RKO (cell line): ENCODE measurements around the gene PDZRN4.
A peak's percentile ranks its signal among the peaks of the same experiment; 100 is the strongest.

Experiments
- DNase-seq: peaks from one replicate; pipeline ENCODE4 v3.0.0-alpha.2; 2016; ENCODE audit warnings: low spot score

Gene PDZRN4

DNA sequence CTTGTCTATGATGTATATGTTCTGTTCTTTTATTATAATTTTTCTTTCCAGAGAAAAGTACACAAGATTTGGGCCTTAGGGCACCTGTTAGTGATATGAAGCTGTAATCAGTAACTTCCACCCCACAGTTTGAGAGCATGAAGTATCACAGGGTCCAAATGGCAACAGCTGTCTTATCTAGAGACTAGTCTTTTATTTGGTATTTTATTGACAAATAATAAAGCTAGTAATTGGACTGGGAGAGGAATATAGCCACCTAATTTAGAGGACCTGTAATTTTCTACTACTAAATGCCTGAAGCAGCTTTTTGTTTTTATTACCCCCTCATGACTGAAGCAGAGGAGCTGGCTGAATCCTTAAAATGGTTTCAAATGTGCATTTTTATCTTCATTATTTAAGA, 174.8 kb downstream of the PDZRN4 start:
- no peak for DNase-seq

GRCh38 chr12:41364211-41364610, 176.1 kb downstream of the PDZRN4 start:
- no peak for DNase-seq

GRCh38 chr12:41365653-41366171, 177.6 kb downstream of the PDZRN4 start:
- no peak for DNase-seq

GRCh38 chr12:41367726-41368405, 179.7 kb downstream of the PDZRN4 start:
- peak; percentile 32 for DNase-seq

DNA sequence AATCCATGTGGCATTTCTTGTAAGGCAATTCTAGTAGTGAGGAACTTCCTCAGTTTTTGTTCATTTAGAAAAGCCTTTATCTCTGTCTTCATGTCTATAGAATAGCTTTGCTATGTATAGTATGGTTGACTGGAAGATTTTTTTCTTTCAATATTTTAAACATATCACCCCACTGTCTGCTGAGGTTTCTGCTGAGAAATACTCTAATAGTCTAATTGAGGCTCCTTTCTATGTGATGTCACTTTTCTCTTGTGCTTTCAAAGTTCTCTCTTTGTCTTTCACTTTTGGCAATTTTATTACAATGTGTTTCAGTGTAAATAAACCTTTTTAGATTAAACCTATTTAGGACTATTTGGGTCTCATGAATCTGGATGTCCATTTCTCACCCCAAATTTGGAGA, 192.8 kb downstream of the PDZRN4 start:
- no peak for DNase-seq

DNA sequence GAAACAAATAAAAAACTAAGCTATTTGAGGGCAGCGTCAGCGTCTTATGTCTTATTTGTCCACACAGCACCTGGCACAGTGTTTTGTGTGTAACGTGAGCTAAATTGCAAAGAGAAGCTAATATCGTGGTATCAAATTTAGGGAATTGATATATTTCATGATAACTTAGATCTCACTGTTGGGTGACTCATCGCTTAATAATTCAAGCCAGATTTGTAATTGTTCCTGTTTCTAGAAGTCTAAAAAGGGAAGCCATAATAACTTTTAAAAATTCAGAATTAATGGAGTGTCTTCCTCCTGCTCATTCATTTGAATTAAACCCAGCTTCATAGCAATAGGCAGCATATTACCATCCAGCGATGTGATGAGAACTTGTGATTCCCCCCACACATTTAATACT, 214.7 kb downstream of the PDZRN4 start:
- no peak for DNase-seq

DNA sequence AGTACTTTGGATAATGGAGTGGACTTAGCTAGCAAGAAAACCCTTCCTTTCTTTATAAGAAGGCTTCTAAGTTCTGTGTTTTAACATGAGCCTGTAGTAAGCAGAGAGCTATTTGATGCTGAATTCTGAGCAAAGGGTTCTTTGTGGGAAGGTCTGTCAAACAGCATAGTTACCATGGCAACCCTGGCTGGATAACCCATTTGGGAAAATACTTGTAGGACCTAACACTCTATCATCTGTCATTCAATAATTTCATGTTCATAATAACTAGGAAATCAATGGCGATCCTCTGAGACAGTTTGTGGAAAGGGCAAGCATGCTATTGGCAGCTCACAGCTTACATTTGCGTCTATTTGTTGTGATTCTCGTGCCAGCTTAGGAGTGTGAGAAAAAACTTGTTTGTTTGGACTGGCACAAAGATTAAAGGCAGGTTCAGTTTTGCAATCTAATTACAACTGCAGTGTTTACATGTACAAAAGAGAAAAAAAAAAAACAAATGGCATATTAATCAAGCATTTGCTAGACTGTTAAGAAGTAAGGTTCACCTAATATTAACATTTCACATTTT, 219.2 kb downstream of the PDZRN4 start:
- no peak for DNase-seq

- DNase-seq, result peak; percentile 1
Observed at GRCh38 chr12:41409628-41410027, 221.5 kb downstream of the PDZRN4 start.

GRCh38 chr12:41418586-41418985, 230.5 kb downstream of the PDZRN4 start:
- no peak for DNase-seq

DNA sequence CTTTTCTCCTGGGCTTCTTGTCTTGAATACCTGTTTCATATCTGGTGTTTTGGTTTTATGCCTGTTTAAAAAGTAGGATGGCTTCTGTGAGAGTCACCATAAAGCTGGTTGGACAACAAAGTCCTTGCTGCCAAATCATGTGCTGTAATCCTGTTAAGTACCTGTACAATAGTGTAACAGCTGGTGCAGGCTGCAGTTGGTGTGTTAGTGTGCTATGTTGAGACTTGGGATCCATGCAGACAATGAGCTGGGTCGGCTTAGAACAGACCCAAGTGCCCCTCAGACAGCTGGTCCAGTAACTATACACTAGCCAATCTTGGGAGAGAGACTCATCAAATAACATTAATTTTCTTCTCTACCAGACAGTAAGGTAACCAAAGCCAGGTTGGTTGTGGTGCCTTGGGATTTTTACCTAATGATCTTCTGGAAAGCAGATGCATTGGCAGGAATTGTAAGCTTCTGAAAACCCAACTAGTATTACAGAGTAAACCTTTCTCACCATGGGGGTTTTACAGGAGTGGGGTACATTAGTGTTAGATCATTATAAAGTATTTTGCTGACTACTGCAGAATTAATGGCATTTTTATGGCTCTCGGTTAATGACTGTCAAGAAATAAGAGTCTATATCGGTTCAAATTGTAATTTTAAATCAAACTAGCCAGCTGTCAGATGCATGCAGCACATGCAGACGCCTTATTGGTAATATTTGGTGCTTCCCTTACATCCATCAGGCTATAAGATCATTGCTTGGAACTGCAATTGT, 231.2 kb downstream of the PDZRN4 start:
- DNase-seq, result no peak

GRCh38 chr12:41424651-41425050, 236.5 kb downstream of the PDZRN4 start:
- no peak for DNase-seq

DNA sequence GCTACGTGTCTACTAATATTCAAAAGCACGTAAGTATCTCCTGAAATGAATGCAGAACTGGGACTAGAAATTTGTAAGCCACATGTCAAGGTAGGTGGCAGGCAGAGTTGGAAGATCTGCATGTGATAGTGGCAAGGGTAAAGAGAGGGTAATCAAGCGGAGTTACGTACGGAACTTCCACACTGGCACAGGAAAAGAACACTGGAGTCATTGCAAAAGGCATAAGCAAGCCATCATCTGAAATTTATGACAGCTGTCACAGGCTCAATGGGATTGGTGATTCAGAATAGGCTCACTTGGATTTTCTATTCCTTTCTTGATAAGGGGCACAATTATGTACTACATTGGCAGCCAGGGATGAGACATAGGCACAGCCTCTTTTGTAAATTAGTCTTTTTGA, 245.3 kb downstream of the PDZRN4 start:
- DNase-seq, result no peak

DNA sequence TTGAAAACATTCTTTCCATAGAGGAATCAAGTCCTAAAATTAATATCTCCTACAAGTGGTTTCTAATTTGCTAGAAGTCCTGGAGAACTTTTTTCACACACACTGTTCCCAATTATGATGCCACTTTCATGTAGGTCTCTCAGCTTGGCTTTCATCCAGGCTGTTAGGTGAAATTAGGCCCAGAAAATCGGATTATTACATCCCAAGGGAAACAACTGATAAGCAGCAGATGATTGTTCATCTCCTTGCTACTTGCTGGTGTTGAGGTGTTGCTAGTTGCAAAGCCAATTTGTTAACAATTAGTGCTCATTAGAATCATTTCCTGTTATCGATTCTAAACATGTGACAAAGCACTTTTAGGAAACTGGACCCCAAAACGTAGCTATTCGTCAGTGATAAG, 248.0 kb downstream of the PDZRN4 start:
- DNase-seq, result no peak

GRCh38 chr12:41437563-41437962, 249.4 kb downstream of the PDZRN4 start:
- DNase-seq, result no peak

DNA sequence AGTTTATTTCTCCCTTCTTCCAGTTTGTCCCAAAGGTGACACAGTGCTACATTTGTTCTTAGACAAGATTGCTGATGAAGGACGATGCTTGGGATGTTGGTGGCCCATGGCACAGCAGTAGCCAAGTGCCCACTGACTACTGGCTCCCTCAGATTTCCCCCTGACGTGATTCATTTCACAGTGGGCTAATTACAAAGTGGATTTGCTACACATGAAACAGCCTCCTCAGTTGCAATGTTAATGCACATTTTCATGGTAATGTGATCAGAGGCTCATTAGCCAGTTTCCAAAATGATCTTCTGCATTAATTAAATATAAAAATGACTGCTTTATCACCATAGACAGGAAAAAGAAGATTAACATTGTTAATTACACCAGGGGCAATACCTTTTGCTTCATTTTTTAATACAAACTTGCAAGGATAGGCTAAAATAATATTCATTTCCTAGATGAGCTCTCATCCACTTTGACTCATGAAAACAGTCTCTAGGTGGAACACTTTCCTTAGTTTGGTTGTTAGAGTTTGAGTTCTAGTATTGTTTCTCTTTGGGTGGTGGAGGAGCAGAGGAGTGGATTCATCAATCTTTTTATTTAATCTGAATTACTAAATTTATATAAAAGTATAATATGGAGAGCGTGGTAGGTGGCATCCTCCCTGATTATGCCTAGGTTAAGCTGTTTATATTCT, 250.9 kb downstream of the PDZRN4 start:
- DNase-seq, result no peak

DNA sequence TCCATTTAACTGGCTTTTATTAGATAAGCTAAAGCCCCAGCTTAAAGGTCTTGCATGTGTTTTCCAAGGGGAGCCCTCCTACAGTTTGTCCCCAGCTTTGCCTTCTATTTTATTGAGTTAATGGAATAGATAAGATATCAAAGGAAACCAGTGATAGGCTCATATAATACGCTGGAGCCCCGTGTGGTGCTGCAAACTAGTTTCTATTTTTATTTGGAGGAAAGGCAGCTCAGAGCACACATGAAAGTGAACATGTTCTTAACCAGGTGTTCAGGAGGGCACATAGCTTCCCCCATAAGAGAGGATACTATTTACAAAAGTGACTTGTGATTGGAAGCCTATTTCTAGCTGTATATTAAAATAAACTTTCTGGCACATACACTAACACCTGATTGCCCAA, 251.7 kb downstream of the PDZRN4 start:
- no peak for DNase-seq

- DNase-seq, result no peak
Observed at GRCh38 chr12:41441180-41441579, 253.1 kb downstream of the PDZRN4 start.

DNA sequence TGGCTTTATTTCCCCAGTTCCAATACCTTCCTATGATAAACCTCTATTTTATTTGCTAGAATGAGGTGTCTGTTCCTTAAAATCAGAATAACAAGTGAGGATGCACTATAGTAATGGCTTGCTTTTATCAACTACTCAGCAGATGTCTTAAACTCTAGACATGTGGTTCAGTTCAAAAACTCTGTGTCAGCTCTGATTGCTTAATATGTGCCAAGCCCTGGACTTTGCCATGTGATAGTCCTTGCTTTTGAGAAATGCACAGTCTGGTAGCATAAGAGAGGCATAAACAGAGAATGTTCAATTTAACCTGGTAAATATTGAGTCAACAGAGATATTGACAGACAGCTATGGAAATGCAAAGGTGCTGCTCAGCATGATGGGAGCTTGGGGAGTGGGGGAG, 254.8 kb downstream of the PDZRN4 start:
- no peak for DNase-seq

- DNase-seq, result no peak
Observed at GRCh38 chr12:41443690-41444089, 255.6 kb downstream of the PDZRN4 start.

DNA sequence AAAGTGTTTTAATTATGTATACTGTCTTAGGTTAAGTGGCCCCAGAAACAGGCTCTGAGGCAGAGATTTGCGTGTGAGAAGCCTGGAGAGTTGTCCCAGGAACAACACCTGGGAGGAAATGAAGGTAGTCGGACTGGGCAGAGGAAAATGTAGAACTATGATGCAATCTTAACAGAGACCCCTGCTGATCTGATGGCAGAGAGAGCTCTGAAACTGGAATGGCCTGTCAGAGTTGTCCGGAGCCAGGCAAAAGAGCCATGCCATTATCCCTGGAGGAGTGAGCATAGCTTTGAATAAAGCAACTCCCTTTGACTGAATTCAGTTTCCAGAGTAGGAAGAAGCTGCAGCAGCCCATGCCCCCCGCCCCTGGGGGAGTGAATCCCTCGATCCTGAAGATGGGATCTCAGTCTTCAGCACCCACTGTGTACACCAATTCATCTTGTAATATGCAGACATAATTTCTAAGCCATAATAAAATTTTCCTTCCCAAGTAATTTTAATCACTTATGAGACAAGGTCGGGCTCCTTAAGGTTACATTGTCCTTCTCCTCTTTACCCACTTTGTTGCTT, 264.8 kb downstream of the PDZRN4 start:
- DNase-seq, result no peak

GRCh38 chr12:41453409-41453808, 265.3 kb downstream of the PDZRN4 start:
- no peak for DNase-seq
